Stimulated activated CD4-positive, alpha-beta T cell treated with anti-CD3 and anti-CD28 coated beads, Interleukin-4, amount 100 ng/mL, for 24 hours (primary cell): ENCODE data around the gene CHSY1.
"Not testable (repeated sequence)": the region's sequence is repeated elsewhere in the genome, so short reads cannot be mapped to it uniquely, and the experiment has no call there.

Source experiments
- DNase-seq: peaks from one replicate; pipeline ENCODE4 v3.0.0-alpha.2; 2020

Gene CHSY1

GRCh38 chr15:101244889-101245668 is 6.8 kb downstream of the CHSY1 start:
- DNase-seq: no peak

- DNase-seq: no peak
Measured at GRCh38 chr15:101244036-101244781, 7.6 kb downstream of the CHSY1 start.

GRCh38 chr15:101243420-101243819 is 8.4 kb downstream of the CHSY1 start:
- DNase-seq: no peak

GRCh38 chr15:101242999-101243336 is 8.9 kb downstream of the CHSY1 start:
- no peak for DNase-seq

- DNase-seq: peak; percentile 55
Measured at GRCh38 chr15:101242160-101242998, 9.5 kb downstream of the CHSY1 start.

GRCh38 chr15:101240358-101240757 is 11.5 kb downstream of the CHSY1 start:
- no peak for DNase-seq

GRCh38 chr15:101239724-101240136 is 12.1 kb downstream of the CHSY1 start:
- DNase-seq: no peak

- DNase-seq: no peak
Measured at GRCh38 chr15:101237251-101237650, 14.6 kb downstream of the CHSY1 start.

GRCh38 chr15:101233651-101234280 is 18.1 kb downstream of the CHSY1 start:
- no peak for DNase-seq

GRCh38 chr15:101232677-101233076 is 19.2 kb downstream of the CHSY1 start:
- no peak for DNase-seq

- no peak for DNase-seq
Measured at GRCh38 chr15:101228313-101228712, 23.5 kb downstream of the CHSY1 start.

GRCh38 chr15:101225658-101226057 is 26.2 kb downstream of the CHSY1 start:
- DNase-seq: no peak

GRCh38 chr15:101221902-101222301 is 29.9 kb downstream of the CHSY1 start:
- no peak for DNase-seq

- DNase-seq: no peak
Measured at GRCh38 chr15:101220060-101220459, 31.8 kb downstream of the CHSY1 start.

- no peak for DNase-seq
Measured at GRCh38 chr15:101219441-101219840, 32.4 kb downstream of the CHSY1 start.

- DNase-seq: no peak
Measured at GRCh38 chr15:101217446-101217845, 34.4 kb downstream of the CHSY1 start.

GRCh38 chr15:101216100-101216499 is 35.7 kb downstream of the CHSY1 start:
- no peak for DNase-seq

- no peak for DNase-seq
Measured at GRCh38 chr15:101215681-101216080, 36.2 kb downstream of the CHSY1 start.

- DNase-seq: not testable (repeated sequence)
Measured at GRCh38 chr15:101214435-101215097, 37.3 kb downstream of the CHSY1 start.

- DNase-seq: no peak
Measured at GRCh38 chr15:101213570-101213969, 38.3 kb downstream of the CHSY1 start.

- no peak for DNase-seq
Measured at GRCh38 chr15:101213147-101213546, 38.7 kb downstream of the CHSY1 start.

GRCh38 chr15:101211897-101212296 is 40.0 kb downstream of the CHSY1 start:
- no peak for DNase-seq
